Fibroblast of lung (primary cell): ENCODE results near the gene AP1S3. TPM values are rescaled to one million over a fixed set of nuclear protein-coding genes. Genes with fewer than 3 reads are reported as not detected.
A peak's percentile ranks its signal among the peaks of the same experiment; 100 is the strongest.

Experiments
- DNase-seq, 2 donors: peaks; one replicate each; pipeline versions ENCODE4 v3.0.0 to v3.0.0-alpha.2; 2010; ENCODE audit warnings: low read depth in 2 of 2
- H2AFZ ChIP-seq: 2 replicates; pipeline ENCODE4 v1.5.1; 2012; ENCODE audit warnings: low read length, control low read depth, inconsistent platforms
- H3K27ac ChIP-seq: 2 replicates; pipeline ENCODE4 v1.5.1; 2011; ENCODE audit warnings: low read length, control low read depth; ENCODE audit not compliant: insufficient read depth
- H3K27me3 ChIP-seq: 2 replicates; pipeline ENCODE4 v1.5.1; 2011; ENCODE audit warnings: mild to moderate bottlenecking, low read length; ENCODE audit not compliant: control insufficient read depth, insufficient read depth
- H3K36me3 ChIP-seq: 2 replicates; pipeline ENCODE4 v1.5.1; 2011; ENCODE audit warnings: low read length; ENCODE audit not compliant: control insufficient read depth, insufficient read depth
- H3K4me1 ChIP-seq: 2 replicates; pipeline ENCODE4 v1.5.1; 2011; ENCODE audit warnings: low read length; ENCODE audit not compliant: control insufficient read depth, insufficient read depth; ENCODE audit errors: extremely low read depth
- H3K4me2 ChIP-seq: 2 replicates; pipeline ENCODE4 v1.5.1; 2011; ENCODE audit warnings: low read length, control low read depth; ENCODE audit not compliant: insufficient read depth; ENCODE audit errors: extremely low read depth
- H3K4me3 ChIP-seq, 4 experiments: fragments of 200-600 bp in 1 of 4; sonication (generic) in 1 of 4; replicated peaks in 1 of 4; 2 replicates each; pipeline ENCODE4 v1.5.1; 2011 to 2016; ENCODE audit warnings: low read length in 4 of 4, low read depth in 3 of 4, mild to moderate bottlenecking in 3 of 4, control low read depth in 2 of 4, inconsistent platforms in 1 of 4, mixed read lengths in 1 of 4; ENCODE audit not compliant: insufficient read depth in 1 of 4; ENCODE audit errors: control extremely low read depth in 1 of 4
- H3K79me2 ChIP-seq: 2 replicates; pipeline ENCODE4 v1.5.1; 2012; ENCODE audit warnings: mild to moderate bottlenecking, low read length, inconsistent platforms; ENCODE audit not compliant: control insufficient read depth, insufficient read depth
- H3K9ac ChIP-seq: 2 replicates; pipeline ENCODE4 v1.5.1; 2011; ENCODE audit warnings: mild to moderate bottlenecking, low read length, control low read depth; ENCODE audit not compliant: insufficient read depth
- H3K9me3 ChIP-seq: 2 replicates; pipeline ENCODE4 v1.5.1; 2012; ENCODE audit warnings: low read depth, low read length; ENCODE audit not compliant: control insufficient read depth, insufficient read depth
- H4K20me1 ChIP-seq: 2 replicates; pipeline ENCODE4 v1.5.1; 2011; ENCODE audit warnings: low read length; ENCODE audit not compliant: control insufficient read depth, insufficient read depth; ENCODE audit errors: extremely low read depth
- EZH2 ChIP-seq: IDR thresholded peaks from 2 replicates; pipeline ENCODE4 v1.5.1; 2012; ENCODE audit warnings: low read length, control low read depth, mild to moderate bottlenecking; ENCODE audit errors: missing control alignments
- polyA plus RNA-seq, 2 donors: library from polyadenylated mRNA; depleted of rRNA in 1 of 2; stranded (reverse) in 1 of 2; unstranded in 1 of 2; fragments of >200 nt; gene quantifications; 2 replicates each; pipeline ENCODE4 v1.2.1, GENCODE V29; 2011 to 2012; ENCODE audit warnings: missing spikeins in 1 of 2
- total RNA-seq: library from RNA; depleted of rRNA; stranded (reverse); fragments of >200 nt; gene quantifications from 2 replicates; pipeline ENCODE4 v1.2.1, GENCODE V29; 2014
- TF ChIP-seq, protein P1 (sequence below), 2 donors: IDR thresholded peaks in 1 of 2; conservative IDR thresholded peaks in 1 of 2; 1 replicate in 1 of 2; 2 replicates in 1 of 2; pipeline ENCODE4 v1.5.1; 2011 to 2012; ENCODE audit warnings: low read length in 2 of 2, control low read depth in 1 of 2, inconsistent platforms in 1 of 2, low read depth in 1 of 2, mild to moderate bottlenecking in 1 of 2

Gene AP1S3
- total and polyA plus RNA-seq, 2 donors (not counting 1 experiment from before 2014, with no cell fraction given): 2.9 to 3.3 TPM

DNA sequence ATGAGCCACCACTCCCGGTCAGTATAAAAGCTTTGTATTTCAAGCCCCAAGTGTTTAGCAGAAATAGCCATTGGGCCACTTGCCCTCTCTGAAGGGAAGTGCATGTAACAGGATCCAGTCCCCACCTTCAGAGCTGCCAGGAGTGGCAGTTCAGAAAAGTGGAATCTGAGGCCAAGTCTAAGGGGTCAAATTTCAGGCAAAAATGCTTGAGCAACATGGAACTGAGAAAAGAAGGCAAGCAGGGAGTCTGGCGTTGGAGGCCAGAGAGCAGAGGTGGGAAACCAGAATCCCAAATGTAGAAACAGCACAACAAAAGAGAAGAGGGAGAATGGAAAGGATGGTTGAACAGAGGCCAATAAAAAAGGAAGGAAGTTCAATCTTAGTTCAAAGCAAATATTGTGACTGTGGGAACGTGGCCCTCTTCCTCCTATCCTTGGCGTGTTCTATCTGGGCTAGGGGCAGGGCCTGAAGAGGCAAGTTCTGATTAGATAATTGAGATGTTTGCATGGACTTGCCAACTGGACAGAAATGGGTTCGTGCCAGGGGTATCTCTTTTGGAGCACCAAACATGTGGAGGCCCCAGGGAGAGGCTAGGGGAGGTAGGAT lies 102.2 kb downstream of the AP1S3 start:
- TF ChIP-seq EZH2: no peak
- TF ChIP-seq, protein P1, sequence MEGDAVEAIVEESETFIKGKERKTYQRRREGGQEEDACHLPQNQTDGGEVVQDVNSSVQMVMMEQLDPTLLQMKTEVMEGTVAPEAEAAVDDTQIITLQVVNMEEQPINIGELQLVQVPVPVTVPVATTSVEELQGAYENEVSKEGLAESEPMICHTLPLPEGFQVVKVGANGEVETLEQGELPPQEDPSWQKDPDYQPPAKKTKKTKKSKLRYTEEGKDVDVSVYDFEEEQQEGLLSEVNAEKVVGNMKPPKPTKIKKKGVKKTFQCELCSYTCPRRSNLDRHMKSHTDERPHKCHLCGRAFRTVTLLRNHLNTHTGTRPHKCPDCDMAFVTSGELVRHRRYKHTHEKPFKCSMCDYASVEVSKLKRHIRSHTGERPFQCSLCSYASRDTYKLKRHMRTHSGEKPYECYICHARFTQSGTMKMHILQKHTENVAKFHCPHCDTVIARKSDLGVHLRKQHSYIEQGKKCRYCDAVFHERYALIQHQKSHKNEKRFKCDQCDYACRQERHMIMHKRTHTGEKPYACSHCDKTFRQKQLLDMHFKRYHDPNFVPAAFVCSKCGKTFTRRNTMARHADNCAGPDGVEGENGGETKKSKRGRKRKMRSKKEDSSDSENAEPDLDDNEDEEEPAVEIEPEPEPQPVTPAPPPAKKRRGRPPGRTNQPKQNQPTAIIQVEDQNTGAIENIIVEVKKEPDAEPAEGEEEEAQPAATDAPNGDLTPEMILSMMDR (conservative IDR thresholded peaks at IDR 0.05 in 1 of 2, IDR thresholded peaks at IDR 0.05 in 1 of 2; ENCODE audit: low read depth in 1 of 2, low read length in 2 of 2): no peak
- H3K9me3 ChIP-seq: no peaks in the 10 kb centered on the region
- no peaks in the 10 kb centered on the region for H3K27me3 ChIP-seq
- H3K4me2 ChIP-seq: no peak overlapping the region
- peaks cover 13% of the 10 kb centered on the region for H3K4me1 ChIP-seq
- DNase-seq: peak; percentile 11 to 28
- H3K9ac ChIP-seq: no peak overlapping the region
- peak overlapping the region; percentile 69 for H2AFZ ChIP-seq
- H3K36me3 ChIP-seq: no peaks in the 10 kb centered on the region
- H3K79me2 ChIP-seq: no peaks in the 10 kb centered on the region
- peak overlapping the region; percentile 61 for H3K27ac ChIP-seq
- no peak overlapping the region for H3K4me3 ChIP-seq
- H4K20me1 ChIP-seq: no peaks in the 10 kb centered on the region

DNA sequence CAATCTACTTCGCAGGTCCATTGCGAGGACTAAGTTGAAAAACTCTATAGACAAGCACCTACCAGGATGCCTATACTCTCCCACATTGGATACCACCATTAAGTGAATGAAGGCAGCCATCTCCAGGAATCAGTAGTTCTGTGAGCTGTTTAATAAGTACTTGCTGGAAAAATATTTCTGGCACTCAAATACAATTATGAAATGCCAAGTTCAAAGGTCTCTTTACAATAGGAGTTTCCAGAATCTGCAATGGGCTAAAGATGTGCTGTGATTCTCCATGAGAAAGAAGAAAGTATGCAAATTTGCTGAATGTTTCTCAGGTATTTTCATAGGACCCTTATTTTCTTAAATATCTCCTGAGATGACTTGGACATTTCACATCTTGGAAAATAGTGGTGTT lies 103.0 kb downstream of the AP1S3 start:
- H3K36me3 ChIP-seq: no peaks in the 10 kb centered on the region
- H3K27me3 ChIP-seq: no peaks in the 10 kb centered on the region
- no peak for TF ChIP-seq EZH2
- TF ChIP-seq, protein P1 (conservative IDR thresholded peaks at IDR 0.05 in 1 of 2, IDR thresholded peaks at IDR 0.05 in 1 of 2; ENCODE audit: low read depth in 1 of 2, low read length in 2 of 2): no peak
- peaks cover 13% of the 10 kb centered on the region for H3K4me1 ChIP-seq
- peak in 1 of 2 donors; percentile 46 for DNase-seq
- no peak overlapping the region for H3K4me2 ChIP-seq
- H3K9ac ChIP-seq: no peak overlapping the region
- H3K79me2 ChIP-seq: no peaks in the 10 kb centered on the region
- H2AFZ ChIP-seq: no peak overlapping the region
- no peak overlapping the region for H3K27ac ChIP-seq
- no peak overlapping the region for H3K4me3 ChIP-seq
- no peaks in the 10 kb centered on the region for H4K20me1 ChIP-seq
- H3K9me3 ChIP-seq: no peaks in the 10 kb centered on the region

DNA sequence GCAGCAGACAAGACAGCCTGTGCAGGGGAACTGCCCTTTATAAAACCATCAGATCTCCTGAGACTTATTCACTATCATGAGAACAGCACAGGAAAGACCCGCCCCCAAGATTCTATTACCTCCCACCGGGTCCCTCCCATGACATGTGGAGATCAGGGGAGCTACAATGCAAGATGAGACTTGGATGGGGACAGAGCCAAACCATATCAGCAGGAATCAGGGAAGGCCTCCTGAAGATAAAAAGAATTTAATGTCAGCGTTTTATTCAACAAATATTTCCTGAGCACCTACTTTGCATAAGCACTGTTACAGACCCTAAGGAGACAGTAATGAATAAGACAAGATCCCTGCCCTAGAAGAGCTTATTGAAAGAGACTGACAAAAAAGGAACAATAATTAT lies 105.0 kb downstream of the AP1S3 start:
- Histone ChIP-seq H3K4me3 (no peak overlapping the region), H3K79me2 (no peaks in the 10 kb centered on the region), H3K27me3 (no peaks in the 10 kb centered on the region), H3K4me1 (peaks cover 13% of the 10 kb centered on the region), H3K27ac (no peak overlapping the region), H3K36me3 (no peaks in the 10 kb centered on the region), H3K9me3 (no peaks in the 10 kb centered on the region), H3K9ac (no peak overlapping the region), H2AFZ (no peak overlapping the region), H3K4me2 (no peak overlapping the region), H4K20me1 (no peaks in the 10 kb centered on the region)
- DNase-seq: no peak
- TF ChIP-seq EZH2: no peak
- TF ChIP-seq, protein P1 (conservative IDR thresholded peaks at IDR 0.05 in 1 of 2, IDR thresholded peaks at IDR 0.05 in 1 of 2; ENCODE audit: low read depth in 1 of 2, low read length in 2 of 2): no peak
